ENCODE results near the gene SLC33A1. TPM values are rescaled to one million over a fixed set of nuclear protein-coding genes. Genes with fewer than 3 reads are reported as not detected.

The SLC33A1 gene
- total and polyA plus RNA-seq, 10 of the 15 experiments (the other 5 are each of a cell fraction or from before 2014, with no cell fraction given) = 6.4 to 25.2 (median 19.8) TPM

DNA sequence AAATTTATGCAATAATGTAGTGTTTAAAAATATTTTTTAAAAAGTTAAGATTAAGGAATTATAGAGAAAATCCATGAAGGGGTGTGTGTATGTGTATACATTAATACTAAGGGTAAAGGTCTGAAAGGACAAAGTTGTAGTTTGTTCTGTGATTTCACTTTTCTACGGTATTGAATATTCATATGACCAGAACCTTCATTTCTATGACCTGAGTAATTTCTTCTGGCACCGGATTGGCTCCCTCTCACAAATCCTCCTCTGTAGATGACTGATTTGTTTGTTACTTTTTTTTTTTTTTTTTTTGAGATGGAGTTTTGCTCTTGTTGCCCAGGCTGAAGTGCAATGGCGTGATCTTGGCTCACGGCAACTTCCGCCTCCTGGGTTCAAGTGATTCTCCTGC is 37.1 kb upstream of the SLC33A1 start:
- H3K4me2 ChIP-seq (ENCODE audit: control insufficient read depth, insufficient read depth) = no peak overlapping the region
- no peak overlapping the region for H3K4me3 ChIP-seq
- POLR2A ChIA-PET = no interaction called here
- H3K27ac ChIP-seq (ENCODE audit: control insufficient read depth, insufficient read depth) = no peak overlapping the region
- H3K27me3 ChIP-seq (replicated peaks in 1 of 2; ENCODE audit: control insufficient read depth in 2 of 2, insufficient read depth in 2 of 2, low read length in 1 of 2) = no peaks in the 10 kb centered on the region
- DNase-seq (ENCODE audit: low read depth, low spot score) (no peak), FAIRE-seq (no peak), ATAC-seq (no peak)
- TF ChIP-seq STAT1 (conservative IDR thresholded peaks at IDR 0.05) (no peak), TCF7 (IDR thresholded peaks at IDR 0.05; ENCODE audit: borderline replicate concordance) (no peak), ZBED1 (IDR thresholded peaks at IDR 0.05; ENCODE audit: borderline replicate concordance) (no peak), BMI1 (IDR thresholded peaks at IDR 0.05; ENCODE audit: borderline replicate concordance) (no peak), RELA (IDR thresholded peaks at IDR 0.05; ENCODE audit: borderline replicate concordance, partially characterized antibody) (no peak), MTA2 (IDR thresholded peaks at IDR 0.05; ENCODE audit: low read depth) (no peak), DPF2 (IDR thresholded peaks at IDR 0.05) (no peak), CHD2 (IDR thresholded peaks at IDR 0.05; ENCODE audit: borderline replicate concordance, low read depth, low read length) (no peak), FOXM1 (IDR thresholded peaks at IDR 0.05; ENCODE audit: low read depth, low read length) (no peak), CREB1 (IDR thresholded peaks at IDR 0.05; ENCODE audit: low read depth) (no peak), NFXL1 (IDR thresholded peaks at IDR 0.05; ENCODE audit: borderline replicate concordance) (no peak)
- TF ChIP-seq, protein P1, sequence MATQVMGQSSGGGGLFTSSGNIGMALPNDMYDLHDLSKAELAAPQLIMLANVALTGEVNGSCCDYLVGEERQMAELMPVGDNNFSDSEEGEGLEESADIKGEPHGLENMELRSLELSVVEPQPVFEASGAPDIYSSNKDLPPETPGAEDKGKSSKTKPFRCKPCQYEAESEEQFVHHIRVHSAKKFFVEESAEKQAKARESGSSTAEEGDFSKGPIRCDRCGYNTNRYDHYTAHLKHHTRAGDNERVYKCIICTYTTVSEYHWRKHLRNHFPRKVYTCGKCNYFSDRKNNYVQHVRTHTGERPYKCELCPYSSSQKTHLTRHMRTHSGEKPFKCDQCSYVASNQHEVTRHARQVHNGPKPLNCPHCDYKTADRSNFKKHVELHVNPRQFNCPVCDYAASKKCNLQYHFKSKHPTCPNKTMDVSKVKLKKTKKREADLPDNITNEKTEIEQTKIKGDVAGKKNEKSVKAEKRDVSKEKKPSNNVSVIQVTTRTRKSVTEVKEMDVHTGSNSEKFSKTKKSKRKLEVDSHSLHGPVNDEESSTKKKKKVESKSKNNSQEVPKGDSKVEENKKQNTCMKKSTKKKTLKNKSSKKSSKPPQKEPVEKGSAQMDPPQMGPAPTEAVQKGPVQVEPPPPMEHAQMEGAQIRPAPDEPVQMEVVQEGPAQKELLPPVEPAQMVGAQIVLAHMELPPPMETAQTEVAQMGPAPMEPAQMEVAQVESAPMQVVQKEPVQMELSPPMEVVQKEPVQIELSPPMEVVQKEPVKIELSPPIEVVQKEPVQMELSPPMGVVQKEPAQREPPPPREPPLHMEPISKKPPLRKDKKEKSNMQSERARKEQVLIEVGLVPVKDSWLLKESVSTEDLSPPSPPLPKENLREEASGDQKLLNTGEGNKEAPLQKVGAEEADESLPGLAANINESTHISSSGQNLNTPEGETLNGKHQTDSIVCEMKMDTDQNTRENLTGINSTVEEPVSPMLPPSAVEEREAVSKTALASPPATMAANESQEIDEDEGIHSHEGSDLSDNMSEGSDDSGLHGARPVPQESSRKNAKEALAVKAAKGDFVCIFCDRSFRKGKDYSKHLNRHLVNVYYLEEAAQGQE (IDR thresholded peaks at IDR 0.05; ENCODE audit: low read depth, low read length) = no peak
- TF ChIP-seq, protein P2, sequence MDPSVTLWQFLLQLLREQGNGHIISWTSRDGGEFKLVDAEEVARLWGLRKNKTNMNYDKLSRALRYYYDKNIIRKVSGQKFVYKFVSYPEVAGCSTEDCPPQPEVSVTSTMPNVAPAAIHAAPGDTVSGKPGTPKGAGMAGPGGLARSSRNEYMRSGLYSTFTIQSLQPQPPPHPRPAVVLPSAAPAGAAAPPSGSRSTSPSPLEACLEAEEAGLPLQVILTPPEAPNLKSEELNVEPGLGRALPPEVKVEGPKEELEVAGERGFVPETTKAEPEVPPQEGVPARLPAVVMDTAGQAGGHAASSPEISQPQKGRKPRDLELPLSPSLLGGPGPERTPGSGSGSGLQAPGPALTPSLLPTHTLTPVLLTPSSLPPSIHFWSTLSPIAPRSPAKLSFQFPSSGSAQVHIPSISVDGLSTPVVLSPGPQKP (IDR thresholded peaks at IDR 0.05; ENCODE audit: low read depth, low read length) = no peak
- peaks cover 0 to 10% of the 10 kb centered on the region in 2 experiments; a peak in 3 of 4 replicates for H3K36me3 ChIP-seq (ENCODE audit: control insufficient read depth in 2 of 2, insufficient read depth in 2 of 2, low read length in 1 of 2)
- H3K4me1 ChIP-seq (ENCODE audit: control insufficient read depth, insufficient read depth, low read length) = no peaks in the 10 kb centered on the region
- intact Hi-C loops (cut with micrococcal nuclease; ENCODE audit: unreplicated experiment) = loop anchor here (5.0 kb wide), 1 partner anchor 84 kb away; the partner anchor contains the start of gene C3orf33
- H3K9ac ChIP-seq (ENCODE audit: control insufficient read depth, insufficient read depth, low read length) = no peak overlapping the region
- no peaks in the 10 kb centered on the region for H4K20me1 ChIP-seq (ENCODE audit: control insufficient read depth, insufficient read depth)
- H3K9me3 ChIP-seq (replicated peaks; ENCODE audit: control insufficient read depth, insufficient read depth, low read length) = no peaks in the 10 kb centered on the region
- in situ Hi-C loops (cut with MboI) = no loop called here
- whole genome bisulfite sequencing (ENCODE audit: insufficient coverage, insufficient replicate concordance, low lambda C conversion rate, missing lambda C conversion rate) = 100% methylated on average over 3 of the region's 5 CpGs
- CTCF ChIA-PET = no interaction called here
- RAD21 ChIA-PET (ENCODE audit: unreplicated experiment) = interaction anchor here (0.6 kb wide), 1 partner anchor 1245 kb away, joined by 3 read pairs; no protein-coding TSS in a partner anchor
- no peak overlapping the region for H2AFZ ChIP-seq (ENCODE audit: control insufficient read depth, low read depth, low read length)
- H3K79me2 ChIP-seq (ENCODE audit: control insufficient read depth, insufficient read depth, low read length) = peaks cover 60% of the 10 kb centered on the region
- no TSS peak for BruUV-seq (replicated peaks)
- SMC1A ChIA-PET (ENCODE audit: uncharacterized antibody, unreplicated experiment) = no interaction called here

Data from GM12878 (cell line).